Measurements from ENCODE around the gene CCT6B. TPM values are rescaled to one million over a fixed set of nuclear protein-coding genes. Genes with fewer than 3 reads are reported as not detected.

The CCT6B gene
- total and polyA plus RNA-seq, 2 of the 13 experiments (the other 11 are each of a cell fraction or from before 2014, with no cell fraction given): 0.41 to 1.4 TPM

DNA sequence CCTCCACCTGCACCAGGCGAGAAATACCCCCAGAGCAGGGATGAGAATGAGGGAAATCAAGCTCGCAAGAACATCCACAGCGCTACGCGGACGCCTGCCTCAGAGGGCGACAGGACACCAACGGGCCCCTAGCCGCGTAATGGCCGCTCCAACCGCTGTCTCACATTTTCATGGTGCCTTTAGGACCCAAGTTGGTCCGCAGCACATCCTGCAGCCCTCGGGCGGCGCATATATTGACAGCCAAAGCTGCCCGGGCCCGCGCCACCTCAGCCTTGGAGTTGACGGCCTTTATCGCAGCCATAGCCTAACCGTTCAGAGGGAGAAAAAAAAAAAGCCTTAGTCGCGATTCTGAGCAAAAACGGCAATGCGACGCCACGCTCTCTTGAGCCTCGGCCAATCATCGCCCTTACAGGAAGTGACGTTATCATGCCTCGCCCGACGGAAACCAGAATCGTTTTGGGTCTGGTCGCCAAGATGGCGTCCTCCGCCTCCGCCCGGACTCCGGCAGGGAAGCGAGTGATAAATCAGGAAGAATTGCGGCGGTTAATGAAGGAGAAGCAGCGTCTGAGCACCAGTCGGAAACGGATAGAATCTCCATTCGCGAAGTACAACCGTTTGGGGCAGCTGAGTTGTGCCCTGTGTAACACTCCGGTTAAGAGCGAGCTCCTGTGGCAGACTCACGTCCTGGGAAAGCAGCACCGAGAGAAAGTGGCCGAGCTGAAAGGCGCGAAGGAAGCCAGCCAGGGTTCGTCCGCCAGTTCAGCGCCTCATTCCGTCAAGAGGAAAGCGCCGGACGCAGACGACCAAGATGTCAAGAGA, at the start of gene CCT6B, which contains the start of gene ZNF830 (continued):
- TF ChIP-seq, protein P1, sequence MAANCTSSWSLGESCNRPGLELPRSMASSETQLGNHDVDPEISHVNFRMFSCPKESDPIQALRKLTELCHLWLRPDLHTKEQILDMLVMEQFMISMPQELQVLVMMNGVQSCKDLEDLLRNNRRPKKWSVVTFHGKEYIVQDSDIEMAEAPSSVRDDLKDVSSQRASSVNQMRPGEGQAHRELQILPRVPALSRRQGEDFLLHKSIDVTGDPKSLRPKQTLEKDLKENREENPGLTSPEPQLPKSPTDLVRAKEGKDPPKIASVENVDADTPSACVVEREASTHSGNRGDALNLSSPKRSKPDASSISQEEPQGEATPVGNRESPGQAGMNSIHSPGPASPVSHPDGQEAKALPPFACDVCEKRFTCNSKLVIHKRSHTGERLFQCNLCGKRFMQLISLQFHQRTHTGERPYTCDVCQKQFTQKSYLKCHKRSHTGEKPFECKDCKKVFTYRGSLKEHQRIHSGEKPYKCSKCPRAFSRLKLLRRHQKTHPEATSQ (CRISPR knock-in tag; IDR thresholded peaks at IDR 0.05; ENCODE audit: borderline replicate concordance): 0 out of 2 replicates have a peak, but pooled peaks have one; percentile 65
- TF ChIP-seq, protein P2, sequence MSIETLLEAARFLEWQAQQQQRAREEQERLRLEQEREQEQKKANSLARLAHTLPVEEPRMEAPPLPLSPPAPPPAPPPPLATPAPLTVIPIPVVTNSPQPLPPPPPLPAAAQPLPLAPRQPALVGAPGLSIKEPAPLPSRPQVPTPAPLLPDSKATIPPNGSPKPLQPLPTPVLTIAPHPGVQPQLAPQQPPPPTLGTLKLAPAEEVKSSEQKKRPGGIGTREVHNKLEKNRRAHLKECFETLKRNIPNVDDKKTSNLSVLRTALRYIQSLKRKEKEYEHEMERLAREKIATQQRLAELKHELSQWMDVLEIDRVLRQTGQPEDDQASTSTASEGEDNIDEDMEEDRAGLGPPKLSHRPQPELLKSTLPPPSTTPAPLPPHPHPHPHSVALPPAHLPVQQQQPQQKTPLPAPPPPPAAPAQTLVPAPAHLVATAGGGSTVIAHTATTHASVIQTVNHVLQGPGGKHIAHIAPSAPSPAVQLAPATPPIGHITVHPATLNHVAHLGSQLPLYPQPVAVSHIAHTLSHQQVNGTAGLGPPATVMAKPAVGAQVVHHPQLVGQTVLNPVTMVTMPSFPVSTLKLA (IDR thresholded peaks at IDR 0.05): peak; percentile 16; the same call in 1 of the 2 replicates
- TF ChIP-seq ZNF124 (CRISPR knock-in tag; IDR thresholded peaks at IDR 0.05) (no peak), KDM4B (CRISPR knock-in tag; IDR thresholded peaks at IDR 0.05) (no peak), CENPX (CRISPR knock-in tag; IDR thresholded peaks at IDR 0.05) (no peak), ZNF570 (CRISPR knock-in tag; IDR thresholded peaks at IDR 0.05; ENCODE audit: borderline replicate concordance) (no peak), SMYD3 (CRISPR knock-in tag; IDR thresholded peaks at IDR 0.05) (peak; percentile 51; the same call in 1 of the 2 replicates), ZNF589 (CRISPR knock-in tag; conservative IDR thresholded peaks at IDR 0.05) (peak; percentile 69; the same call in 1 of the 2 replicates), GFI1 (CRISPR knock-in tag; IDR thresholded peaks at IDR 0.05; ENCODE audit: borderline replicate concordance) (0 out of 2 replicates have a peak, but pooled peaks have one; percentile 33), SIX1 (CRISPR knock-in tag; IDR thresholded peaks at IDR 0.05; ENCODE audit: borderline replicate concordance) (no peak; the same call in 1 of the 2 replicates), TBP (CRISPR knock-in tag; IDR thresholded peaks at IDR 0.05) (no peak), KMT2A (CRISPR knock-in tag; IDR thresholded peaks at IDR 0.05) (peak; percentile 80), RBFOX2 (IDR thresholded peaks at IDR 0.05; ENCODE audit: low read depth, low read length) (peak; percentile 85)
- TF ChIP-seq, protein P3, sequence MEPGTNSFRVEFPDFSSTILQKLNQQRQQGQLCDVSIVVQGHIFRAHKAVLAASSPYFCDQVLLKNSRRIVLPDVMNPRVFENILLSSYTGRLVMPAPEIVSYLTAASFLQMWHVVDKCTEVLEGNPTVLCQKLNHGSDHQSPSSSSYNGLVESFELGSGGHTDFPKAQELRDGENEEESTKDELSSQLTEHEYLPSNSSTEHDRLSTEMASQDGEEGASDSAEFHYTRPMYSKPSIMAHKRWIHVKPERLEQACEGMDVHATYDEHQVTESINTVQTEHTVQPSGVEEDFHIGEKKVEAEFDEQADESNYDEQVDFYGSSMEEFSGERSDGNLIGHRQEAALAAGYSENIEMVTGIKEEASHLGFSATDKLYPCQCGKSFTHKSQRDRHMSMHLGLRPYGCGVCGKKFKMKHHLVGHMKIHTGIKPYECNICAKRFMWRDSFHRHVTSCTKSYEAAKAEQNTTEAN (CRISPR knock-in tag; conservative IDR thresholded peaks at IDR 0.05): no peak
- TF ChIP-seq, protein P4, sequence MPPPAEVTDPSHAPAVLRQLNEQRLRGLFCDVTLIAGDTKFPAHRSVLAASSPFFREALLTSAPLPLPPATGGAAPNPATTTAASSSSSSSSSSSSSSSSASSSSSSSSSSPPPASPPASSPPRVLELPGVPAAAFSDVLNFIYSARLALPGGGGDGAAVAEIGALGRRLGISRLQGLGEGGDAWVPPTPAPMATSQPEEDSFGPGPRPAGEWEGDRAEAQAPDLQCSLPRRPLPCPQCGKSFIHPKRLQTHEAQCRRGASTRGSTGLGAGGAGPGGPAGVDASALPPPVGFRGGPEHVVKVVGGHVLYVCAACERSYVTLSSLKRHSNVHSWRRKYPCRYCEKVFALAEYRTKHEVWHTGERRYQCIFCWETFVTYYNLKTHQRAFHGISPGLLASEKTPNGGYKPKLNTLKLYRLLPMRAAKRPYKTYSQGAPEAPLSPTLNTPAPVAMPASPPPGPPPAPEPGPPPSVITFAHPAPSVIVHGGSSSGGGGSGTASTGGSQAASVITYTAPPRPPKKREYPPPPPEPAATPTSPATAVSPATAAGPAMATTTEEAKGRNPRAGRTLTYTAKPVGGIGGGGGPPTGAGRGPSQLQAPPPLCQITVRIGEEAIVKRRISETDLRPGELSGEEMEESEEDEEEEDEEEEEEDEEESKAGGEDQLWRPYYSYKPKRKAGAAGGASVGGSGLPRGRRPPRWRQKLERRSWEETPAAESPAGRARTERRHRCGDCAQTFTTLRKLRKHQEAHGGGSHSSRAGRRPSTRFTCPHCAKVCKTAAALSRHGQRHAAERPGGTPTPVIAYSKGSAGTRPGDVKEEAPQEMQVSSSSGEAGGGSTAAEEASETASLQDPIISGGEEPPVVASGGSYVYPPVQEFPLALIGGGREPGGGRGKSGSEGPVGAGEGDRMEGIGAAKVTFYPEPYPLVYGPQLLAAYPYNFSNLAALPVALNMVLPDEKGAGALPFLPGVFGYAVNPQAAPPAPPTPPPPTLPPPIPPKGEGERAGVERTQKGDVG (CRISPR knock-in tag; IDR thresholded peaks at IDR 0.05; ENCODE audit: borderline replicate concordance): peak; percentile 86; the same call in 1 of the 2 replicates
- TF ChIP-seq, protein P5, sequence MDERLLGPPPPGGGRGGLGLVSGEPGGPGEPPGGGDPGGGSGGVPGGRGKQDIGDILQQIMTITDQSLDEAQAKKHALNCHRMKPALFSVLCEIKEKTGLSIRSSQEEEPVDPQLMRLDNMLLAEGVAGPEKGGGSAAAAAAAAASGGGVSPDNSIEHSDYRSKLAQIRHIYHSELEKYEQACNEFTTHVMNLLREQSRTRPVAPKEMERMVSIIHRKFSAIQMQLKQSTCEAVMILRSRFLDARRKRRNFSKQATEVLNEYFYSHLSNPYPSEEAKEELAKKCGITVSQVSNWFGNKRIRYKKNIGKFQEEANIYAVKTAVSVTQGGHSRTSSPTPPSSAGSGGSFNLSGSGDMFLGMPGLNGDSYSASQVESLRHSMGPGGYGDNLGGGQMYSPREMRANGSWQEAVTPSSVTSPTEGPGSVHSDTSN (CRISPR knock-in tag; IDR thresholded peaks at IDR 0.05): no peak
- TF ChIP-seq, protein P6, sequence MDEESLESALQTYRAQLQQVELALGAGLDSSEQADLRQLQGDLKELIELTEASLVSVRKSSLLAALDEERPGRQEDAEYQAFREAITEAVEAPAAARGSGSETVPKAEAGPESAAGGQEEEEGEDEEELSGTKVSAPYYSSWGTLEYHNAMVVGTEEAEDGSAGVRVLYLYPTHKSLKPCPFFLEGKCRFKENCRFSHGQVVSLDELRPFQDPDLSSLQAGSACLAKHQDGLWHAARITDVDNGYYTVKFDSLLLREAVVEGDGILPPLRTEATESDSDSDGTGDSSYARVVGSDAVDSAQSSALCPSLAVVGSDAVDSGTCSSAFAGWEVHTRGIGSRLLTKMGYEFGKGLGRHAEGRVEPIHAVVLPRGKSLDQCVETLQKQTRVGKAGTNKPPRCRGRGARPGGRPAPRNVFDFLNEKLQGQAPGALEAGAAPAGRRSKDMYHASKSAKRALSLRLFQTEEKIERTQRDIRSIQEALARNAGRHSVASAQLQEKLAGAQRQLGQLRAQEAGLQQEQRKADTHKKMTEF (CRISPR knock-in tag; IDR thresholded peaks at IDR 0.05): peak; percentile 86
- TF ChIP-seq, protein P7, sequence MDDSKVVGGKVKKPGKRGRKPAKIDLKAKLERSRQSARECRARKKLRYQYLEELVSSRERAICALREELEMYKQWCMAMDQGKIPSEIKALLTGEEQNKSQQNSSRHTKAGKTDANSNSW (CRISPR knock-in tag; IDR thresholded peaks at IDR 0.05; ENCODE audit: borderline replicate concordance): no peak
